Measurements from ENCODE around the gene SFRP2. TPM values are rescaled to one million over a fixed set of nuclear protein-coding genes. Genes with fewer than 3 reads are reported as not detected.

Gene SFRP2
- total and polyA plus RNA-seq, 10 of the 15 experiments (the other 5 are each of a cell fraction or from before 2014, with no cell fraction given), result 0.11 to 0.33 (median 0.16) TPM; not detected in 7

DNA sequence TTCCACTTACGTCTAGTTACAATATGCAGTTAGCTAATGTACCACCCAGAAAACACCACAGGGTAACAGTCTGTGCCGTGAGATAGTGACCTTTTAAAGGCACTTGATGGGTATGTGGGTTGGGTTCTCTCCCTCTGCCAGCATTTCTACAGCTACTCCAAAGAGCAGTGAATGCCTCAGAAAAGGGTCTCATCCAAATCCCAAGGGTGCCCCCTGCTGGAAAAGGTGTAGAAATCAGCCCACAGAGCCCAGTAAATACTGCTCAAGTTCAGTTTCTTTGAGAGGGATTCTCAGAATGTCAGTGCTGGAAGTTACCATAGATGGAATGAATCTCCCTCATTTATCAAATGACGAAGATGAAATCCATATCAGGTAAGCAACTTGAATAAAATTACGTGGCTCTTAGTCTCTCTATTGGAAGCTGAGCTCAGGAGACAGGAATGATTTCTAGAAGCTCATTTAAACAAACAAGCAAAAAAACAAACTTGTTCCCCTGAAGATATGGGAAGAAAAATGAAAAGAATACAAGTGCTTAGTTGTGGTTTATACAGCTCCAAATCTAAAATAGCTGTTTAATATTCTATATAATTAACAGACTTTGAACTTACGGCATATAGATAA is 38.6 kb downstream of the SFRP2 start (continued):
- TF ChIP-seq, protein P1, sequence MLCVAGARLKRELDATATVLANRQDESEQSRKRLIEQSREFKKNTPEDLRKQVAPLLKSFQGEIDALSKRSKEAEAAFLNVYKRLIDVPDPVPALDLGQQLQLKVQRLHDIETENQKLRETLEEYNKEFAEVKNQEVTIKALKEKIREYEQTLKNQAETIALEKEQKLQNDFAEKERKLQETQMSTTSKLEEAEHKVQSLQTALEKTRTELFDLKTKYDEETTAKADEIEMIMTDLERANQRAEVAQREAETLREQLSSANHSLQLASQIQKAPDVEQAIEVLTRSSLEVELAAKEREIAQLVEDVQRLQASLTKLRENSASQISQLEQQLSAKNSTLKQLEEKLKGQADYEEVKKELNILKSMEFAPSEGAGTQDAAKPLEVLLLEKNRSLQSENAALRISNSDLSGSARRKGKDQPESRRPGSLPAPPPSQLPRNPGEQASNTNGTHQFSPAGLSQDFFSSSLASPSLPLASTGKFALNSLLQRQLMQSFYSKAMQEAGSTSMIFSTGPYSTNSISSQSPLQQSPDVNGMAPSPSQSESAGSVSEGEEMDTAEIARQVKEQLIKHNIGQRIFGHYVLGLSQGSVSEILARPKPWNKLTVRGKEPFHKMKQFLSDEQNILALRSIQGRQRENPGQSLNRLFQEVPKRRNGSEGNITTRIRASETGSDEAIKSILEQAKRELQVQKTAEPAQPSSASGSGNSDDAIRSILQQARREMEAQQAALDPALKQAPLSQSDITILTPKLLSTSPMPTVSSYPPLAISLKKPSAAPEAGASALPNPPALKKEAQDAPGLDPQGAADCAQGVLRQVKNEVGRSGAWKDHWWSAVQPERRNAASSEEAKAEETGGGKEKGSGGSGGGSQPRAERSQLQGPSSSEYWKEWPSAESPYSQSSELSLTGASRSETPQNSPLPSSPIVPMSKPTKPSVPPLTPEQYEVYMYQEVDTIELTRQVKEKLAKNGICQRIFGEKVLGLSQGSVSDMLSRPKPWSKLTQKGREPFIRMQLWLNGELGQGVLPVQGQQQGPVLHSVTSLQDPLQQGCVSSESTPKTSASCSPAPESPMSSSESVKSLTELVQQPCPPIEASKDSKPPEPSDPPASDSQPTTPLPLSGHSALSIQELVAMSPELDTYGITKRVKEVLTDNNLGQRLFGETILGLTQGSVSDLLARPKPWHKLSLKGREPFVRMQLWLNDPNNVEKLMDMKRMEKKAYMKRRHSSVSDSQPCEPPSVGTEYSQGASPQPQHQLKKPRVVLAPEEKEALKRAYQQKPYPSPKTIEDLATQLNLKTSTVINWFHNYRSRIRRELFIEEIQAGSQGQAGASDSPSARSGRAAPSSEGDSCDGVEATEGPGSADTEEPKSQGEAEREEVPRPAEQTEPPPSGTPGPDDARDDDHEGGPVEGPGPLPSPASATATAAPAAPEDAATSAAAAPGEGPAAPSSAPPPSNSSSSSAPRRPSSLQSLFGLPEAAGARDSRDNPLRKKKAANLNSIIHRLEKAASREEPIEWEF (IDR thresholded peaks at IDR 0.05; ENCODE audit: insufficient replicate concordance, low read depth, low read length), result no peak
- TF ChIP-seq RAD21 (IDR thresholded peaks at IDR 0.05; ENCODE audit: insufficient read depth, low read depth, low read length) (peak; percentile 84), SIN3A (IDR thresholded peaks at IDR 0.05; ENCODE audit: low read depth, low read length) (no peak), NR2F1 (conservative IDR thresholded peaks at IDR 0.05) (no peak), EP300 (IDR thresholded peaks at IDR 0.05; ENCODE audit: borderline replicate concordance in 1 of 2, control insufficient read depth in 1 of 2, low read depth in 2 of 2, low read length in 2 of 2) (no peak), STAT1 (conservative IDR thresholded peaks at IDR 0.05) (no peak), ETV6 (conservative IDR thresholded peaks at IDR 0.05 in 1 of 2, IDR thresholded peaks at IDR 0.05 in 1 of 2; ENCODE audit: borderline replicate concordance in 1 of 2, low read depth in 1 of 2) (no peak), SMC3 (IDR thresholded peaks at IDR 0.05; ENCODE audit: borderline replicate concordance, low read length) (peak; percentile 67; the same call in 1 of the 2 replicates)
- TF ChIP-seq, protein P2, sequence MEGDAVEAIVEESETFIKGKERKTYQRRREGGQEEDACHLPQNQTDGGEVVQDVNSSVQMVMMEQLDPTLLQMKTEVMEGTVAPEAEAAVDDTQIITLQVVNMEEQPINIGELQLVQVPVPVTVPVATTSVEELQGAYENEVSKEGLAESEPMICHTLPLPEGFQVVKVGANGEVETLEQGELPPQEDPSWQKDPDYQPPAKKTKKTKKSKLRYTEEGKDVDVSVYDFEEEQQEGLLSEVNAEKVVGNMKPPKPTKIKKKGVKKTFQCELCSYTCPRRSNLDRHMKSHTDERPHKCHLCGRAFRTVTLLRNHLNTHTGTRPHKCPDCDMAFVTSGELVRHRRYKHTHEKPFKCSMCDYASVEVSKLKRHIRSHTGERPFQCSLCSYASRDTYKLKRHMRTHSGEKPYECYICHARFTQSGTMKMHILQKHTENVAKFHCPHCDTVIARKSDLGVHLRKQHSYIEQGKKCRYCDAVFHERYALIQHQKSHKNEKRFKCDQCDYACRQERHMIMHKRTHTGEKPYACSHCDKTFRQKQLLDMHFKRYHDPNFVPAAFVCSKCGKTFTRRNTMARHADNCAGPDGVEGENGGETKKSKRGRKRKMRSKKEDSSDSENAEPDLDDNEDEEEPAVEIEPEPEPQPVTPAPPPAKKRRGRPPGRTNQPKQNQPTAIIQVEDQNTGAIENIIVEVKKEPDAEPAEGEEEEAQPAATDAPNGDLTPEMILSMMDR (IDR thresholded peaks at IDR 0.05 in 2 of 3, conservative IDR thresholded peaks at IDR 0.05 in 1 of 3; ENCODE audit: control insufficient read depth in 2 of 3, extremely low read depth in 1 of 3, insufficient read depth in 1 of 3, low read depth in 3 of 3, low read length in 3 of 3), result peak; percentile 69 to 81 (median 72)
